NCI-H2196 treated with DMSO at 0.1 percent for 48 hours (cell line): ENCODE data around the gene CLSTN1.
"Not testable (repeated sequence)": the region's sequence is repeated elsewhere in the genome, so short reads cannot be mapped to it uniquely, and the experiment has no call there.

ENCODE experiments used
- DNase-seq: peaks from one replicate; lab custom pipeline; 2025; ENCODE audit not compliant: unreplicated experiment; lab: John Stamatoyannopoulos, UW

The CLSTN1 gene

DNA sequence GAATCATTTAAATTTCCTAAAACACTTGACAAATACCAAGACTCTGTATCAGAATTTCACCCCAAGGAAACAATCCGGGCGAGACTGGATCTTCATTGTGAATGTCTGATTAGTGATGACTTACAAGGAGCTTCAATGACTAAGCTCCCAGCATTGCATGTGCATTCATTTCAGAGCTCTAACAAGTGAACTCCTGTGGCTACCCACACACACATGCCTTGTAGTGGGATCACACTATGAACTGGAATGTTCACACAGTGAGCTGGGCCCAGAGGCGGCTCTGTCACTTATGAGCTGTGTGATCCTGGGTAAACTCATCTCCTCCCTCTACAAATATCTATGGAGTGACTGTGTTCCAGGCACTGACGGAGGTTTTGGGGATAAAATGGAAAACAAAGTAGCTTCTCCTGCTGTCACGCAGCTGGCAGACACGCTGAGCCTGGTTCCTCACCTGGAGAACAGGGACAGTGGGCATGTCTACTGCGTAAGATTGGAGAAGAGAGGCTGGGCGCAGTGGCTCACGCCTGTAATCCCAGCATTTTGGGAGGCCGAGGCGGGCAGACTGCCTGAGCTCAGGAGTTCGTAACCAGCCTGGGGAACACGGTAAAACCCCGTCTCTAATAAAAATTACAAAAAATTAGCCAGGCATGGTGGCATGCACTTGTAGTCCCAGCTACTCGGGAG, 56.9 kb downstream of the CLSTN1 start:
- DNase-seq, result no peak

DNA sequence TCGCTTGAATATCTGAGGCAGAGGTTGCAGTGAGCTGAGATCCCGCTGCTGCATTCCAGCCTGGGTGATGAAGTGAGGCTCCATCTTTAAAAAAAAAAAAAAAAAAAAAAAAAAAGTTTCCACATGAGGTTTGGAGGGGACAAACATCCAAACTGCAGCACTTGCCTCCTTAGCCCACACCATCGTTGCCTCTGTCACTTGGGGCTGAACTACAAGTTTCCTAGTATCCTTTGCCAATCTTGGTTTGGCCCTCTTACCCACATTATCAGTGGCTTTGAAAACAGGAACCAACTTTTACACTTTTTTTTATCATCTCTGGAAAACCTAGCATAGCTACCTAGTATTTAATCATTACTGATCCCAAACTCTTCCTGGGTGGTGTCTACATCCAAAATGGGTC, 59.2 kb downstream of the CLSTN1 start:
- DNase-seq, result no peak

DNA sequence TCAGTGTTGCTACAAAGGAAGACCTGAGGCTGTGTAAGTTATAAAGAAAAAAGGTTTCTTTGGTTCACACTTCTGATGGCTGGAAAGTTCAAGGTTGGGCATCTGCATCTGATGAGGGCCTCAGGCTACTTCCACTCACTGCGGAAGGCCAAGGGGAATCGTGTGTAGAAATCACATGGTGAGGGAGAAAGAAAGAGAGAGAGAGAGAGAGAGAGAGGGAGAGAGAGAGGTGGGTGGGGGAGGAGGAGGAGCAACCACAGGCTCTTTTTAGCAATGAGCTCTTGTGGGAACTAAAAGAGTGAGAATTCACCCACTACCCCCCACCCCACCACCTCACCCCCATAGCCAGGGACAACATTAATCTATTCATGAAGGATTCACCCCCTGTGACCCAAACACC, 59.9 kb downstream of the CLSTN1 start:
- no peak for DNase-seq

DNA sequence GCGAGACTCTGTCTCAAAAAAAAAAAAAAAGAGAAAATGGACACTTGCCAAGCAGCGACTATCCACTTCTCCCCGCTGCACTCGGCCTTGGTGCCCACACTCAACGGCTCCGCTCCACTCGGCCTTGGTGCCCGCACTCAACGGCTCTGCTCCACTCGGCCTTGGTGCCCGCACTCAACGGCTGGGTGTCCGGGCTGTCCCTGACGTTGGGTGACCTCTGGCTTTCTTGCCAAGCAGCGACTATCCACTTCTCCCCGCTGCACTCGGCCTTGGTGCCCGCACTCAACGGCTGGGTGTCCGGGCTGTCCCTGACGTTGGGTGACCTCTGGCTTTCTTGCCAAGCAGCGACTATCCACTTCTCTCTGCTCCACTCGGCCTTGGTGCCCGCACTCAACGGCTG, 61.3 kb downstream of the CLSTN1 start:
- DNase-seq, result not testable (repeated sequence)

DNA sequence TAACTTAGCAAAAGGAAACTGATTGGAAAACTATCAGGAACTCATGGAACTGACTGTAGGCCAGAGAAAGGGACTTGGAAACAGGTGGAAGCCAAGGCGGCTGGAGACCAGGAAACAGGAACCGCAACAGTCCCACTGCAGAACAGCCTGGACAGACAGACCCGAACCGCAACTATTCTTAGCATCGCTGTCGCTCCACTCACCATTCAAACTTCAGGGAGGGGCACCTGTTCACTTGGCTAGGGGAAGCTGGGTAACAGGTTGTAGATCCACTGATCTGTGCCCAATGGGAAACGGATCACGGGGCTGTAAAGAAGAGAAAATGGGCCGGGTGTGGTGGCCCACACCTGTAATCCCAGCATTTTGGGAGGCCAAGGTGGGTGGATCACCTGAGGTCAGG, 61.9 kb downstream of the CLSTN1 start:
- no peak for DNase-seq

DNA sequence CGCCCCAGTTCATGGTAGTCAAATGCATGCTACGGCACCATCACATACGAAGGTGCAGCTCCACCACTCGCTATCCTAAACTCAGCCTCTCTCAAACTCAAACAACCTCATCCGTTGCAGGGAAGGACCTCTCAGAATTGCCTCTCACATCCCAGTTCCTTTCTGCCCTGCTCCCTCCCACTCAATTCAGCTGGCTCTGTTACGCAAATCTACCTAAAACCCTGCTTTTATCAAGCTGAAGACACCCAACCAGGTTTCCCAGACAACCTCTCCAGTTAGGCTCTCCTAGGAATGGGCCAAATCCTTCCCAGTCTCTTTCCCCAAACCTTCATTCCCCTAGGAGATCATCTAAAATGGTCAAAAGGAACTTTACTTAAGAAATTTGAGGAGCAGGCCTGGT, 62.9 kb downstream of the CLSTN1 start:
- DNase-seq, result no peak

DNA sequence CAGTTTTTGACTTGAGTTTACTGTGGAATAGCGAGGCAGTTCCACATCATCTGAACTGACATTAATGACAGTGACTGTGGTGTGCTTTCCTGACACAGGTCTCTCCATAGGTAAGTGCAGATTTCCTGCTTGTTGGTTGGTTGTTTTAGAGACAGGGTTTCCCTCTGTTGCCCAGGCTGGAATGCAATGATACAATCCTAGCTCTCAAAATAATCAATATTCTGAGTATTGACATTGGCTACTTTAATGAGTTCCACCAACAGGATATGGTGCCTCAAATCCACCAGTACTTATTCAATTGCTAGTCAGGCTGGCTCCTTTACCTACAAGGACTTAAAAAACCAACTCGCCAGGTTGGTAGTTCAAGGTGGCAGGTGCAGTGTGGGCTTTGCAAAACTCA, 63.8 kb downstream of the CLSTN1 start:
- DNase-seq, result no peak

DNA sequence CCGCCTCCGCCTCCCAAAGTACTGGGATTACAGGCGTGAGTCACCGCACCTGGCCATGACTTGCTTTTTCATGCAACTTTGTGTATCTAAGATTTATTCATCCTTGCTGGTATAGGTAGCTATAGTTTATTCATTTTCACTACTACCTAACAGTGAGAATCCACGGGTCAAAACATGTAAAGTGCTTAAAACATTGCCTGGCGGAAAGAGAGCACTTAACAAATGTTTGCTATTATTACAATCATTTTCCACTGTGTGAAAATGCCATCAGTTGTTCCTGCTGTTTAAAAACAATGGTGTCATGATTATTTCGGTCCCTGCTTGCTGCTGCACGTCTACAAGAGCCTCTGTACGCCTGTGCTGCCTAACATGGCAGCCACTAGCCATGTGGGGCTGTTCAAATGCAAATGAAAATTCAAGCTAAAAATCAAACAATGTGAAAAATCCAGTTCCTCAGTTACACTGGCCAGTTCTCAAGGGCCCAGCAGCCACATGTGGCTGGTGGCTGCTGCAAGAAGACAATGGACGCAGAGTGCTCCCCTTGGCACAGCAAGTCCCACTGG, 65.1 kb downstream of the CLSTN1 start:
- no peak for DNase-seq

DNA sequence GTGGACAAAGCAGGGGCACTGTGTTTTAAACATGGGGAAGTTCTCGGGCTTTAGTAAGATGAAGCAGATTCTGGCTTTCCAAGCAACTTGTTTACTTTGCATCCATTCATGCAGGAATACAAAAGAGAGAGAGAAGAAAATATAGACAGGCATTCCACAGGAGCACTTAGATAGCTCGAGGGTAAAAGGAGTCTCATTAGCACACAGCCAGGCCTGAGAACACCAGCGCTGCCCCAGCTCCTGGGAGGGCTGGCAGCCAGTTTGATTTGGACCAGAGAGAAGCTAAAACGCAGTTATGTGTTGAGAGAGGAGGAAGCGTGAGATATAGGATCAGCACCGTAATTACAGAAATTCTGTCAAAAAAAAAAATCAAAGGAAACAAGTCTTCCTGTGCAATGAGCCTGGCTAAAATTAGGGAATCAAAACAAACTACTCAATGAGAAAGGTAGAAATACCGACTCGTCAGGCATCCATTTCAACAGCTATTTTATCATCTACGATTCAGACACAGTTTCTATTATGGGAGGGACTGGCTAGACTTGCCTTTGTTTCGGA, 68.2 kb downstream of the CLSTN1 start:
- no peak for DNase-seq

DNA sequence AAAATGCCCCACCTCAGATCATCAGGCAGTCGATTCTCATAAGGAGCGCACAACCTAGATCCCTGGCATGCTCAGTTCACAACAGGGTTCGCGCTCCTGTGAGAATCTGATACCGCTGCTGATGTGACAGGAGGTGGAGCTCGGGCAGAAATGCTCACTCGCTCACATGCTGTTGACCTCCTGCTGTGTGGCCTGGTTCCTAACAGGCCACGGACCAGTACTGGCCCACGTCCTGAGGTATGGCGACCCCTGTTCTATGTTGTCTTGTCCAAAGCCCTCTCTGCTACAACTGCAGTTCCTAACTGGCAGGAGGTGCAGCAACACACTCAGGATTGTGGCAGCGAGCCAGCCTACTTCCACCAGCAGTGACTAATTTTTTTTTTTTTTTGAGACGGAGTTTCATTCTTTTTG, 70.6 kb downstream of the CLSTN1 start:
- DNase-seq, result no peak

DNA sequence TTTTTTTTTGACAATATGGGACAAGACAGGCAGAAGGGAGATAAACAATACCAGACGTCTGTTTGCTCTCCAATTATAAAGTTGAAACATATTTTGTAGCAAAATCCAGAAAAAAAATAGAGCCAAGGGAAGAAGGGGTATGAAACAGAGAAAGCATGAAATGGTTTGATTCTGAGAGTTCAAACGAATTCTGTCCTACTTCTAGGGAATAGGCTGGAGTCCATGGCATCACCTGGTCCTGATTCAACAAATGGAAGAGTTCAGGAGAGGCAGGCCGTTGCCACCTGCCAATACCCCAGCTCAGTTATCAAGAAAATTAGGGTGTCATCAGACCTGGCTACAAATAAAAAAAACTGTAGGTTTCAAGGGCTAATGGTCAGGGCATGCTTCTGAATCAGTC, 71.8 kb downstream of the CLSTN1 start:
- no peak for DNase-seq

DNA sequence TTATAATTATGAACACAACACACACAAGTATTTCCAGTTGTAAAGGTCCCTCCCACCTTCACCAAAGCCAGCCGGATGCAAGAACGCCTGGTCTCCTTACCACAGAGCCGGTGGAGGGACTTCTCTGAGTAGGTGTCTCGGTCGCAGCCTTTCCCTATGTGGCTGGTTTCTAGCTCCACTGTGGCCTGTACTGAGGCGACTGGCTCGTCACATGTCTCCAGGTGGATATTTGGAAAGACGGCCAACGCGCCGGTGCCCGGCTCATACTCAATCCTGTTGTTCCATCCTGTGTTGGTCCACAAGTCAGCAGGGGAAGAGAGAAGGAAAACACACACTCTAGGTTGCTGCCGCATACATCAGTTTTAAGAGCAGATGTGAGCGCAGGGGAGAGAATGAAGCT, 74.4 kb downstream of the CLSTN1 start:
- no peak for DNase-seq

DNA sequence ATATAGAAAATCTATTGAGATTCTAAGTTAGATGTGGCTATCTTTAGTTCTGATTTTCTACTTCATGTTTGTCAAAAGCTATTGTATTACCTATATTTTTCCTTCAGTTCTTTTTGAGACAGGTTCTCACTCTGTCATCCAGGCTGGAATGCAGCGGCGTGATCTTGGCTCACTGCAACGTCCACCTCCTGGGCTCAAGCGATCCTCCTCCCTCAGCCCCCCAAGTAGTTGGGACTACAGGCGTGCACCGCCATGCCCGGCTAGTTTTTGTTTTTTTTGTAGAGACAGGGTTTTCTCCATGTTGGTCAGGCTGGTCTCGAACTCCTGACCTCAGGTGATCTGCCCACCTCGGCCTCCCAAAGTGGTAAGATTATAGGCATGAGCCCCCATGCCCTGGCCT, 75.4 kb downstream of the CLSTN1 start:
- DNase-seq, result not testable (repeated sequence)

DNA sequence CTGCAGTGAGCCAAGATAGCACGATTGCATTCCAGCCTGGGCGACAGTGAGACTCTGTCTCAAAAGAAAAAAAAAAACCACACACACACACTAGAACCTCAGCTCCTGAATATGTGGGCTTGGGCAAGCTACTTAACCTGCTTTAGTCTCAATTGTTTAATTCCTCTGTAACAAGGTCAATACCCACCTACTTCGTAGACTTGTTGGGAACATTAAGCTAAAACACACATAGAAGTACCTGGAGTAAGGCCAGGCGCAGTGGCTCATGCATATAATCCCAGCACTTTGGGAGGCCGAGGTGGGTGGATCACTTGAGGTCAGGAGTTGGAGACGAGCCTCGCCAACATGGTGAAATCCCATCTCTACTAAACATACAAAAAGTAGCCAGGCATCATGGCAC, 77.1 kb downstream of the CLSTN1 start:
- peak; percentile 15 for DNase-seq

DNA sequence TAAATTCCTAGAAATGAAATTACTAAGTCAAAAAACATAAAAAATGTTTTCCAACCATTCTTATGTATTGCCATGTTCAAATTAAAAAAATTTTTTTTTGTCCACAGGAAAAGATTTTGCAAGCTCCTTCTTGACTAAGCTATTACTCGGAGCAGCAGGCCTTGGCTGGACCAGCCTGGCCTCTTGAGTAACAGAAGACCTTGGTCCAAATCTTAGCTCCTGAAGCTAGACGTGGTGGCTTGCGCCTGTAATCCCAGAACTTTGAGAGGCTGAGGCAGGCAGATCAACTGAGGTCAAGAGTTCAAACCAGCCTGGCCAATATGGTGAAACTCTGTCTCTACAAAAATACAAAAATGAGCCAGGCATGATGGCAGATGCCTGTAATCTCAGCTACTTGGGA, 77.6 kb downstream of the CLSTN1 start:
- no peak for DNase-seq

DNA sequence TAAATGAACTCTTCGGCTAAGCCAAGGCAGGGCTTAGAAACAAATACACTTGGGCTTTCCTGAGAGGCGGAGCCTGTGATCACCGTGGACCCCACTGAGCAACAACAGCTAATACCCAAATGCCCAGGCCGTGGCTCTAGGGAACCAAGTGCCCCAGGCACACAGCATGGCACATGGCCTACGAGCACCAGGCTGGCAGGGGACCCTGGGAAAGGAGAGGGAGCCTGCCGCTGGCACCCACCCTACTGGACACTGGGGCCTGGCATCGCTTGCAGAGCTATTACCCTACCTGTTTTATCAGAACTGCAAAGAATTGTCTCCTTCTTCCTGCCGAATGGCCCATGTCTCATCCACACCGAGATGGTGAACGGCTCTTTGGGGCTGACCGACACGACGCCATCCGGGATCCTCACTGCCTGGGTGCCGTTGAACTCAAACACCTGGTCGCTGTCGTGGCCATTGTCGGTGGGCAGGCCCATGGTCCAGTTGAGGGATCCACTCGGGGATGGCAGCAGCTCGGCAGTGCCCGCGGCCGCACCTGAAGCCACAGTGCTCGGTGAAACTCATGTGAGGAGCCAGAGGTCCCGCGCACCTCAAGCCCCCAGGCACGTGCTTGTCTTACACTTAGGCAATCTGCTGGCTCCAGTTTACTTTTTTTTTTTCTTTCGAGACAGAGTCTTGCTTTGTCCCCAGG, 79.5 kb downstream of the CLSTN1 start:
- no peak for DNase-seq

DNA sequence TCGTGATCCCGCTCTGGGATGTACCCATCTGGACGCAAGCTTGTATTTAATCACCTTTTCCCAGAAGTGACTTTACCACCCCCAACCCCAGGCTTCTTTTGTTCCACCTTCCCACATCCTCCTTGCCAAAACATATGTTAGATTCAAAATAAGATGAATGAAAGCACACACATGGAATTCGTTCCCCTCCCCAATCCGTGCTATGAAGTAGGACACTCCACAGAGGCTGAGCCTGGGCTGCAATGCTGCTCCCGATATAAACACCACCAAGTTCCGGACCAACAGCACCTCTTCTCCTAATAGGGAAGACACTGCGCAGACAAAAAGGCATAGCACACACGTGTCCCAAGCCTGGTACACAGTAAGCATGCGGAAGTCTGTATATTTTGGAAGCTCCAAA, 86.1 kb downstream of the CLSTN1 start:
- DNase-seq, result no peak

DNA sequence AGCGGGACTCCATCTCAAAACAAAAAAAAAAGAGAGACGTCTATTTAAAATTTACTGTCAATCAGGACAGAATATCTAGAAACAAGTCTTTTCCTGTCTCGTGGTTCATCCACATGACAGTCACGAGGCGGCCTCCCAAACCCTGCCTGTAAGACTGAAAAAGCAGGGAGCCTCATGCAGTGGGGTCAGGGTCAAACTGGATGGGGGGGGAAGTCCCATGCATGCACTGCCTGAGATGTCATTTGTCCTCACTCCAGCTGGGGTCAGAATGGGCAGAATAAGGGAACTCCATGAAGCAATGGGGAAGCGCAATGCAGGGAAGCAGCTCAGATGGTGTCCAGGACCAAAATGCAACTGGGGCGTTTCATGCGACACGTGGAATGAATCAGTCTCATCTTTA, 86.7 kb downstream of the CLSTN1 start:
- DNase-seq, result no peak

DNA sequence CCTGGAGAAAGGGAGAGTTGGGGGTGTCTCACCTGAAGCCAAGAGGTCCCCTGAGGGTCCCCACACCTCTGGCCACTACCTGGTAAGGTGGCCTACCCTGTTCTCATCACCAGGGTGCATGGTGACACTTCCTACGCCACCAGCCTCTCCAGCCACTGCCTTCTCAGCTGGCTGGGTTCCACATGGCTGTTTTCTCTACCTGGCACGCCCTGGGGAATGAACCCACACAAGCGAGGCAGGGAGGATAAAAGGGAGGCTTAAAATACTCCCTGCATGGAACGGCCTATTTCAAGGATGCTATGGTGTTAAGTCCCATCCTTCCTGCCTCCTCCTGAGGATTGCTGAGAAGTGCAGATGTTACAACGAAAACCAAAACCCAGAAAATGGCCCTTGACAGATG, 87.5 kb downstream of the CLSTN1 start:
- no peak for DNase-seq

DNA sequence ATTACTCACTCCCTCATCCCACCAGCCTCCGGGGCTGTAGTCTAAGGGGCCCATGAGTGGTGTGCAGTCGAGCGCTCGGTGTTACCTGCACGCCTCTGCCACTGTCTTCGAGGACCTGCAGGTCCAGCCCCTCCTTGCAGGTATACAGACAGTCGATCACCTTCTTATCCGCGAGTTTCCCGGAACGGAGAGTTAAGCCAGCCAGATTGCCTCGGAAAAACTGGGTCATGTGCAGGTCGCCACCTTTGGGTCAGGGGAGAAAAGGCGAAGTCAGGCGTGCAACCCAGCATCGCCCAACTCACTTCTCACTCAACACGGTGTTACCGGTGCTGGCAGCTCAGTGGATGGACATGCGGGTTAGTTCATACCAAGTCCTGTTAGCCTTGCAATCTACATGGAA, 88.0 kb downstream of the CLSTN1 start:
- DNase-seq, result no peak

DNA sequence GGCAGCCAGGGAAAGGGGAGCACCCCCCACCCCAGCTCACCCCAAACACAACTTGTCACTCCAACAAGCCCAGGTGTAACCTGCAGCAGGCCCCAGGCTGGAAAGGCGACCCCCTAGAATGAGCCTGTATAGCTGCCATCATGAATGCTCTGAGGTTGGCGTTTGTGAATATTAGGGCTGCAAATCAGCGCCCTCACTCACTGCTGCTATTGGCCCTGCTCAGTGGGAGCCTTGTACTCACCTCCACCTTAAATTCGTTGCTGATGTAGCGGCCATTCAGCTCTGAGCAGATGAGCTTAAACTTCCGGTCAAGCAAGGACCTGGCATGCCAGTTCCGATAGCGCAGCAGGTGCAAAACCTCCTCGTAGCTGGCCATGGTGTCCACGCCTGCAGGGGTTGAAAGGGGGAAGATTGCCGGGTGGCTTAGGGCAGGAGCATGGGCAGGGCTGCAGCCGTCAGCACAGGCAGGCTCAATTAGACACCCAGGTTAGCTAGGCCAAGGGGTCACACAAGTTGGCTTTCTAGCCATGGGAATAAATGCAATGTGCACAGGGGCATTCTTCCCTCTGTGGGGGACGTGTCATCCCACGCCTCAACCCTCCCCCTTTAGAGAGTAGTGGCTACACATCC, 90.5 kb downstream of the CLSTN1 start:
- no peak for DNase-seq
